Endodermal cell (in vitro differentiated cells): ENCODE data around the gene DOCK2. TPM values are rescaled to one million over a fixed set of nuclear protein-coding genes. Genes with fewer than 3 reads are reported as not detected.
A peak's percentile ranks its signal among the peaks of the same experiment; 100 is the strongest.

ENCODE experiments used
- DNase-seq: peaks from one replicate; pipeline ENCODE4 v3.0.0-alpha.2; 2017
- H3K27ac ChIP-seq: 2 replicates; pipeline ENCODE4 v1.5.1; 2013; ENCODE audit warnings: mild to moderate bottlenecking, low read depth, low read length, moderate library complexity
- H3K27me3 ChIP-seq: 2 replicates; pipeline ENCODE4 v1.6.1; 2013; ENCODE audit warnings: mild to moderate bottlenecking, low read length, moderate library complexity; ENCODE audit not compliant: insufficient read depth, control insufficient read depth, poor library complexity, severe bottlenecking
- H3K36me3 ChIP-seq: 2 replicates; pipeline ENCODE4 v1.7.0; 2013; ENCODE audit warnings: mild to moderate bottlenecking, low read length, moderate library complexity; ENCODE audit not compliant: control insufficient read depth, insufficient read depth
- H3K4me1 ChIP-seq: one replicate; pipeline ENCODE4 v1.7.0; 2013; ENCODE audit warnings: low read length; ENCODE audit not compliant: control insufficient read depth, insufficient read depth
- H3K4me3 ChIP-seq: 2 replicates; pipeline ENCODE4 v1.5.1; 2013; ENCODE audit warnings: mild to moderate bottlenecking, low read length, moderate library complexity
- H3K9ac ChIP-seq: 2 replicates; pipeline ENCODE4 v1.6.1; 2013; ENCODE audit warnings: mild to moderate bottlenecking, low read length, moderate library complexity; ENCODE audit not compliant: poor library complexity, severe bottlenecking; ENCODE audit errors: extremely low read depth
- H3K9me3 ChIP-seq: 2 replicates; pipeline ENCODE4 v1.6.1; 2013; ENCODE audit warnings: mild to moderate bottlenecking, low read length, moderate library complexity; ENCODE audit not compliant: control insufficient read depth
- H3K27ac Mint-ChIP-seq: 2 replicates; pipeline ENCODE4 v1.8.0; 2020; ENCODE audit warnings: mixed read lengths
- H3K27me3 Mint-ChIP-seq: 2 replicates; pipeline ENCODE4 v1.8.0; 2021; ENCODE audit warnings: mild to moderate bottlenecking, mixed read lengths; ENCODE audit not compliant: insufficient read depth
- H3K36me3 Mint-ChIP-seq: 2 replicates; pipeline ENCODE4 v1.8.0; 2020; ENCODE audit warnings: low read depth, mixed read lengths
- H3K4me1 Mint-ChIP-seq: 2 replicates; pipeline ENCODE4 v1.8.0; 2020; ENCODE audit warnings: mixed read lengths
- H3K4me3 Mint-ChIP-seq: 2 replicates; pipeline ENCODE4 v1.8.0; 2020; ENCODE audit warnings: mild to moderate bottlenecking, moderate library complexity, mixed read lengths
- H3K9me3 Mint-ChIP-seq: 2 replicates; pipeline ENCODE4 v1.8.0; 2020; ENCODE audit warnings: mild to moderate bottlenecking, mixed read lengths
- CTCF ChIP-seq: fragments of 200-600 bp; sonication (generic); conservative IDR thresholded peaks from 2 replicates; pipeline ENCODE4 v1.5.0; 2021; ENCODE audit warnings: antibody characterized with exemption, mild to moderate bottlenecking
- WGBS, 2 experiments: methylation state at CpG; one replicate each; pipeline versions ENCODE4 v1.1.5 to v1.1.7; 2013; ENCODE audit warnings: missing lambda C conversion rate in 2 of 2, mixed read lengths in 1 of 2; ENCODE audit not compliant: insufficient coverage in 1 of 2, insufficient read length in 1 of 2; 5-methylcytosine and 5-hydroxymethylcytosine counted together
- total RNA-seq, 2 donors: library from RNA; stranded (reverse); fragmentation: NEBNext Ultra II Directional in 1 of 2; extraction: Animal tissue kit (Norgen Biotek cat#: 25700) in 1 of 2; gene quantifications; 2 replicates in 1 of 2; 3 replicates in 1 of 2; pipeline ENCODE4 v1.2.1, GENCODE V29; 2021

The DOCK2 gene
- total RNA-seq, 2 donors from 2014 or later: 2.6 to 3.9 TPM

GRCh38 chr5:170111088-170111785 is 474.2 kb downstream of the DOCK2 start:
- H3K27ac Mint-ChIP-seq: peak overlapping the region; percentile 96
- Histone ChIP-seq H3K27ac (no peak overlapping the region), H3K4me1 (peaks cover 12% of the 10 kb centered on the region), H3K9me3 (peaks cover 8% of the 10 kb centered on the region), H3K36me3 (no peaks in the 10 kb centered on the region), H3K27me3 (no peaks in the 10 kb centered on the region), H3K4me3 (no peak overlapping the region), H3K9ac (peak overlapping the region; percentile 61)
- H3K36me3 Mint-ChIP-seq: peaks cover 2% of the 10 kb centered on the region
- H3K4me3 Mint-ChIP-seq: no peak overlapping the region
- 63 to 66% methylated on average over 4 to 7 of the region's 8 CpGs for WGBS, 2 experiments
- peak; percentile 78 for DNase-seq
- peaks cover 36% of the 10 kb centered on the region for H3K27me3 Mint-ChIP-seq
- no peak for TF ChIP-seq CTCF
- peaks cover 61% of the 10 kb centered on the region for H3K4me1 Mint-ChIP-seq
- H3K9me3 Mint-ChIP-seq: peaks cover 15% of the 10 kb centered on the region

- no peak overlapping the region for H3K27ac ChIP-seq
- H3K9me3 Mint-ChIP-seq: peaks cover 15% of the 10 kb centered on the region
- peak; percentile 62 for DNase-seq
- no peak overlapping the region for H3K4me3 Mint-ChIP-seq
- H3K9me3 ChIP-seq: peaks cover 8% of the 10 kb centered on the region
- peak overlapping the region; percentile 23 for H3K27ac Mint-ChIP-seq
- no peak overlapping the region for H3K4me3 ChIP-seq
- no peak for TF ChIP-seq CTCF
- H3K27me3 Mint-ChIP-seq: peaks cover 22% of the 10 kb centered on the region
- H3K4me1 ChIP-seq: peaks cover 12% of the 10 kb centered on the region
- peaks cover 50% of the 10 kb centered on the region for H3K4me1 Mint-ChIP-seq
- peaks cover 2% of the 10 kb centered on the region for H3K36me3 Mint-ChIP-seq
- H3K27me3 ChIP-seq: no peaks in the 10 kb centered on the region
- H3K36me3 ChIP-seq: no peaks in the 10 kb centered on the region
- H3K9ac ChIP-seq: no peak overlapping the region
- WGBS, 2 experiments: 81 to 84% methylated on average over 3 to 6 of the region's 6 CpGs
Measured at GRCh38 chr5:170112876-170113521, 475.9 kb downstream of the DOCK2 start.

- peaks cover 12% of the 10 kb centered on the region for H3K4me1 ChIP-seq
- no peaks in the 10 kb centered on the region for H3K27me3 ChIP-seq
- peaks cover 18% of the 10 kb centered on the region for H3K27me3 Mint-ChIP-seq
- H3K36me3 ChIP-seq: no peaks in the 10 kb centered on the region
- WGBS, 2 experiments: 84 to 93% methylated on average over 2 to 3 of the region's 3 CpGs
- TF ChIP-seq CTCF: no peak
- H3K9ac ChIP-seq: no peak overlapping the region
- no peak for DNase-seq
- peaks cover 46% of the 10 kb centered on the region for H3K4me1 Mint-ChIP-seq
- no peak overlapping the region for H3K27ac ChIP-seq
- peaks cover 15% of the 10 kb centered on the region for H3K9me3 Mint-ChIP-seq
- peak overlapping the region; percentile 23 for H3K27ac Mint-ChIP-seq
- peaks cover 8% of the 10 kb centered on the region for H3K9me3 ChIP-seq
- H3K36me3 Mint-ChIP-seq: peaks cover 2% of the 10 kb centered on the region
- no peak overlapping the region for H3K4me3 Mint-ChIP-seq
- no peak overlapping the region for H3K4me3 ChIP-seq
Measured at GRCh38 chr5:170113522-170113900, 476.4 kb downstream of the DOCK2 start.
